OCI-LY7 (cell line): ENCODE data around the gene PRMT6. TPM values are rescaled to one million over a fixed set of nuclear protein-coding genes. Genes with fewer than 3 reads are reported as not detected.
"Not testable (repeated sequence)": the region's sequence is repeated elsewhere in the genome, so short reads cannot be mapped to it uniquely, and the experiment has no call there.

Experiments
- BruUV-seq: library from RNA; stranded (reverse); fragments of 400-500 nt; replicated peaks from 2 replicates; lab custom pipeline; 2021; lab: Mats Ljungman, UMichigan
- CTCF ChIA-PET: fragments of 300-600 bp; sonication (Branson Sonifier 250); formaldehyde crosslinking; loops from one replicate; lab custom pipeline; 2022; ENCODE audit warnings: antibody characterized with exemption; ENCODE audit not compliant: unreplicated experiment; lab: Charles Lee
- POLR2A ChIA-PET: fragments of 300-600 bp; sonication (Branson Sonifier 250); formaldehyde crosslinking; loops from one replicate; lab custom pipeline; 2022; ENCODE audit warnings: antibody characterized with exemption; lab: Charles Lee
- DNase-seq: peaks from one replicate; pipeline ENCODE4 v3.0.0-alpha.2; 2015; ENCODE audit warnings: low spot score
- H2AFZ ChIP-seq: fragments of 200-600 bp; sonication (generic), shearing (Covaris generic); 2 replicates; pipeline ENCODE4 v1.6.1; 2014; ENCODE audit warnings: mild to moderate bottlenecking, antibody characterized with exemption, low read length, moderate library complexity
- H3K27ac ChIP-seq: fragments of 200-600 bp; sonication (generic); 2 replicates; pipeline ENCODE4 v1.5.1; 2014; ENCODE audit warnings: mixed run types, low read depth, mild to moderate bottlenecking, moderate library complexity, low read length, inconsistent platforms; ENCODE audit not compliant: poor library complexity, severe bottlenecking
- H3K36me3 ChIP-seq: fragments of 200-600 bp; sonication (generic); 2 replicates; pipeline ENCODE4 v1.6.1; 2014; ENCODE audit warnings: mild to moderate bottlenecking, antibody characterized with exemption, low read length, moderate library complexity, mixed read lengths; ENCODE audit not compliant: insufficient read depth
- H3K4me1 ChIP-seq: fragments of 200-600 bp; sonication (generic); 2 replicates; pipeline ENCODE4 v1.5.1; 2014; ENCODE audit warnings: mild to moderate bottlenecking, low read length; ENCODE audit not compliant: insufficient read depth, poor library complexity, severe bottlenecking
- H3K4me2 ChIP-seq: fragments of 200-600 bp; sonication (generic); 2 replicates; pipeline ENCODE4 v1.6.1; 2014; ENCODE audit warnings: mild to moderate bottlenecking, low read length
- H3K4me3 ChIP-seq: fragments of 200-600 bp; sonication (generic); 2 replicates; pipeline ENCODE4 v1.5.1; 2014; ENCODE audit warnings: mild to moderate bottlenecking, low read depth, low read length; ENCODE audit not compliant: poor library complexity, severe bottlenecking
- H3K79me2 ChIP-seq: fragments of 200-600 bp; sonication (generic); 2 replicates; pipeline ENCODE4 v1.6.1; 2016; ENCODE audit warnings: low read depth, mild to moderate bottlenecking, low read length, moderate library complexity, mixed read lengths; ENCODE audit not compliant: insufficient read depth
- H3K9me2 ChIP-seq: fragments of 200-600 bp; sonication (generic); 2 replicates; pipeline ENCODE4 v1.6.1; 2016; ENCODE audit warnings: mild to moderate bottlenecking, low read length, mixed read lengths; ENCODE audit not compliant: insufficient read depth
- H3K9me3 ChIP-seq: fragments of 200-600 bp; sonication (generic); 2 replicates; pipeline ENCODE4 v1.6.1; 2014; ENCODE audit warnings: mild to moderate bottlenecking, mixed run types, low read length, mixed read lengths
- H4K20me1 ChIP-seq: fragments of 200-600 bp; sonication (generic); 2 replicates; pipeline ENCODE4 v1.6.1; 2014; ENCODE audit warnings: mild to moderate bottlenecking, antibody characterized with exemption, low read length, moderate library complexity, mixed read lengths; ENCODE audit not compliant: insufficient read depth
- EZH2phosphoT487 ChIP-seq: fragments of 200-600 bp; sonication (generic); IDR thresholded peaks from 2 replicates; pipeline ENCODE4 v1.6.1; 2018; ENCODE audit warnings: low read depth, borderline replicate concordance, mild to moderate bottlenecking, mixed run types, antibody characterized with exemption, low read length, moderate library complexity, mixed read lengths
- intact Hi-C: fragments of 100-400 bp; cut with micrococcal nuclease; formaldehyde crosslinking; loops from one replicate; pipeline ENCODE4 v1.10.0; 2022; ENCODE audit not compliant: unreplicated experiment
- total RNA-seq, 2 experiments: library from RNA; depleted of rRNA in 1 of 2; stranded (reverse); fragments of >200 nt in 1 of 2; shearing (Covaris generic) in 1 of 2; gene quantifications; 2 replicates each; pipeline ENCODE4 v1.2.3, GENCODE V29; 2014 to 2022
- TF ChIP-seq, protein P1 (sequence below): fragments of 200-600 bp; sonication (generic); conservative IDR thresholded peaks from 2 replicates; pipeline ENCODE4 v1.5.1; 2014; ENCODE audit warnings: mild to moderate bottlenecking, antibody characterized with exemption, low read length, moderate library complexity, mixed read lengths

Gene PRMT6
- total RNA-seq, 2 experiments from 2014 or later: 41.7 to 42.9 TPM

DNA sequence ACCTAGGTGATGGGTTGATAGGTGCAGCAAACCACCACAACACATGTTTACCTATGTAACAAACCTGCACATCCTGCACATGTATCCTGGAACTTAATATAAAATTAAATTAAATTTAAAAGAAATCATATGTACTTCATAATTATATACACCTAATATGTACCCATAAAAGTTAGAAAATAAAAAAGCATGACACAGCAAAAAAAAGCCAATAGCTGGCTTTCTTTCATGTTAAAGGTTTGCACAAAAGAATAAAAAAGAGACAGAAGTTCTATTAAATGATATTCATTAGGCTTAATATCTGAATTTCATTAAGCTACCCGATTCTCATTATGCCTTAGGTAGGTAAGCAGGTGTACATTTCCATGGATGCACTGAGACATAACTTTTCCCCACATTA is 5.2 kb upstream of the PRMT6 start:
- Histone ChIP-seq H2AFZ (no peak overlapping the region), H3K4me1 (peaks cover 15% of the 10 kb centered on the region), H3K9me2 (no peaks in the 10 kb centered on the region), H3K4me3 (no peak overlapping the region), H3K36me3 (no peaks in the 10 kb centered on the region), H3K9me3 (peaks cover 24% of the 10 kb centered on the region), H3K79me2 (no peaks in the 10 kb centered on the region), H3K4me2 (no peak overlapping the region), H3K27ac (no peak overlapping the region), H4K20me1 (no peaks in the 10 kb centered on the region)
- intact Hi-C loops: no loop called here
- ChIA-PET POLR2A (interaction anchor here (1.1 kb wide), 1 partner anchor 17 kb away, joined by 6 read pairs; no protein-coding TSS in a partner anchor), CTCF (no interaction called here)
- no TSS peak for BruUV-seq
- no peak for DNase-seq
- TF ChIP-seq, protein P1, sequence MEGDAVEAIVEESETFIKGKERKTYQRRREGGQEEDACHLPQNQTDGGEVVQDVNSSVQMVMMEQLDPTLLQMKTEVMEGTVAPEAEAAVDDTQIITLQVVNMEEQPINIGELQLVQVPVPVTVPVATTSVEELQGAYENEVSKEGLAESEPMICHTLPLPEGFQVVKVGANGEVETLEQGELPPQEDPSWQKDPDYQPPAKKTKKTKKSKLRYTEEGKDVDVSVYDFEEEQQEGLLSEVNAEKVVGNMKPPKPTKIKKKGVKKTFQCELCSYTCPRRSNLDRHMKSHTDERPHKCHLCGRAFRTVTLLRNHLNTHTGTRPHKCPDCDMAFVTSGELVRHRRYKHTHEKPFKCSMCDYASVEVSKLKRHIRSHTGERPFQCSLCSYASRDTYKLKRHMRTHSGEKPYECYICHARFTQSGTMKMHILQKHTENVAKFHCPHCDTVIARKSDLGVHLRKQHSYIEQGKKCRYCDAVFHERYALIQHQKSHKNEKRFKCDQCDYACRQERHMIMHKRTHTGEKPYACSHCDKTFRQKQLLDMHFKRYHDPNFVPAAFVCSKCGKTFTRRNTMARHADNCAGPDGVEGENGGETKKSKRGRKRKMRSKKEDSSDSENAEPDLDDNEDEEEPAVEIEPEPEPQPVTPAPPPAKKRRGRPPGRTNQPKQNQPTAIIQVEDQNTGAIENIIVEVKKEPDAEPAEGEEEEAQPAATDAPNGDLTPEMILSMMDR: no peak
- no peak for TF ChIP-seq EZH2phosphoT487

DNA sequence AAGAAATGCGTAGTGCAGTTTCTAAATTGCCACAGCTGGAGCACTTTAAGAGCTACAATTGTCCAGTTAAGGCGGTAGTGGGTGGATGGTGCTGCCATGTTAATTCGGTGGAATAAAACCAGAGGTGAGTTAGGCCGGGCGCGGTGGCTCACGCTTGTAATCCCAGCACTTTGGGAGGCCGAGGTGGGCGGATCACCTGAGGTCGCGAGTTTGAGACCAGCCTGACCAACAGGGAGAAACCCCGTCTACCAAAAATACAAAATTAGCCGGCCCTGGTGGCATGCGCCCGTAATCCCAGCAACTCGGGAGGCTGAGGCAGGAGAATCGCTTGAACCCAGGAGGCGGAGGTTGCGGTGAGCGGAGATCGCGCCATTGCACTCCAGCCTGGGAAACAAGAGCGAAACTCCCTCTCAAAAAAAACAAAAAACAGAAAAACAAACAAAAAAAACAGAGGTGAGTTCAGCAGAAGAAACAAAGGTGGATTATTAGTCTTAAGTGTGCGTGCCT is 502 bp upstream of the PRMT6 start:
- Histone ChIP-seq H3K79me2 (peaks cover 32% of the 10 kb centered on the region), H3K4me3 (peak overlapping the region; percentile 83), H3K4me2 (peak overlapping the region; percentile 84), H2AFZ (peak overlapping the region; percentile 96), H3K36me3 (peaks cover 32% of the 10 kb centered on the region), H3K4me1 (peaks cover 21% of the 10 kb centered on the region), H4K20me1 (peaks cover 17% of the 10 kb centered on the region; the same call in 1 of the 2 replicates)
- ChIA-PET POLR2A (interaction anchor here (0.6 to 3.6 kb wide), 17 partner anchors 8 to 718 kb away, joined by 3 to 23 read pairs (median 4); no protein-coding TSS in a partner anchor), CTCF (interaction anchor here (0.6 to 1.1 kb wide), 2 partner anchors 88 to 175 kb away, joined by 3 to 5 read pairs; no protein-coding TSS in a partner anchor)
- H3K27ac ChIP-seq, DNase-seq, H3K9me2 ChIP-seq, H3K9me3 ChIP-seq: not testable (repeated sequence)
- BruUV-seq: TSS peak; percentile 76
- intact Hi-C loops: loop anchor here (2.0 to 5.0 kb wide), 4 partner anchors 77 to 306 kb away; partner anchors contain the start of gene NTNG1

DNA sequence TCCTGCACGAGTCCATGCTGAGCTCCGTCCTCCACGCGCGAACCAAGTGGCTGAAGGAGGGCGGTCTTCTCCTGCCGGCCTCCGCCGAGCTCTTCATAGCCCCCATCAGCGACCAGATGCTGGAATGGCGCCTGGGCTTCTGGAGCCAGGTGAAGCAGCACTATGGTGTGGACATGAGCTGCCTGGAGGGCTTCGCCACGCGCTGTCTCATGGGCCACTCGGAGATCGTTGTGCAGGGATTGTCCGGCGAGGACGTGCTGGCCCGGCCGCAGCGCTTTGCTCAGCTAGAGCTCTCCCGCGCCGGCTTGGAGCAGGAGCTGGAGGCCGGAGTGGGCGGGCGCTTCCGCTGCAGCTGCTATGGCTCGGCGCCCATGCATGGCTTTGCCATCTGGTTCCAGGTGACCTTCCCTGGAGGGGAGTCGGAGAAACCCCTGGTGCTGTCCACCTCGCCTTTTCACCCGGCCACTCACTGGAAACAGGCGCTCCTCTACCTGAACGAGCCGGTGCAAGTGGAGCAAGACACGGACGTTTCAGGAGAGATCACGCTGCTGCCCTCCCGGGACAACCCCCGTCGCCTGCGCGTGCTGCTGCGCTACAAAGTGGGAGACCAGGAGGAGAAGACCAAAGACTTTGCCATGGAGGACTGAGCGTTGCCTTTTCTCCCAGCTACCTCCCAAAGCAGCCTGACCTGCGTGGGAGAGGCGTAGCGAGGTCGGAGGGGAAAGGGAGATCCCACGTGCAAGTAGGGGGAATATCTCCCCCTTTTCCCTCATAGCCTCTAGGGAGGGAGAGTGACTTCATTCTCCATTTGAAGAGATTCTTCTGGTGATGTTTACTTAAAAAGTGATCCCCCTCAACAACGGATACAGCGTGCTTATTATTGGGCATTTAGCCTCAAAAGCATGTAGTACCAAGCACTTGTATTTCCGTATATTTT is 991 bp downstream of the PRMT6 start:
- peak overlapping the region; percentile 96 for H2AFZ ChIP-seq
- peaks cover 17% of the 10 kb centered on the region; the same call in 1 of the 2 replicates for H4K20me1 ChIP-seq
- no peaks in the 10 kb centered on the region for H3K9me3 ChIP-seq
- TF ChIP-seq, protein P1: no peak; the same call in 1 of the 2 replicates
- TF ChIP-seq EZH2phosphoT487: no peak
- intact Hi-C loops: loop anchor here (2.0 to 5.0 kb wide), 4 partner anchors 75 to 305 kb away; partner anchors contain the start of gene NTNG1
- peak overlapping the region; percentile 83 for H3K4me3 ChIP-seq
- H3K9me2 ChIP-seq: no peaks in the 10 kb centered on the region
- no TSS peak for BruUV-seq
- peak overlapping the region; percentile 84 for H3K4me2 ChIP-seq
- peaks cover 40% of the 10 kb centered on the region for H3K36me3 ChIP-seq
- CTCF ChIA-PET: interaction anchor here (0.6 to 1.1 kb wide), 4 partner anchors 14 to 216 kb away, joined by 3 to 4 read pairs (median 3); no protein-coding TSS in a partner anchor
- H3K4me1 ChIP-seq: peaks cover 21% of the 10 kb centered on the region
- peaks cover 32% of the 10 kb centered on the region for H3K79me2 ChIP-seq
- peak; percentile 78 for DNase-seq
- H3K27ac ChIP-seq: peak overlapping the region; percentile 54
- POLR2A ChIA-PET: interaction anchor here (0.6 to 2.4 kb wide), 17 partner anchors 9 to 919 kb away, joined by 3 to 19 read pairs (median 4); no protein-coding TSS in a partner anchor
